ENCODE results near the gene MAP4K4. TPM values are rescaled to one million over a fixed set of nuclear protein-coding genes. Genes with fewer than 3 reads are reported as not detected.

The MAP4K4 gene
- total and polyA plus RNA-seq, 2 of the 13 experiments (the other 11 are each of a cell fraction or from before 2014, with no cell fraction given) = 105 to 264 TPM

DNA sequence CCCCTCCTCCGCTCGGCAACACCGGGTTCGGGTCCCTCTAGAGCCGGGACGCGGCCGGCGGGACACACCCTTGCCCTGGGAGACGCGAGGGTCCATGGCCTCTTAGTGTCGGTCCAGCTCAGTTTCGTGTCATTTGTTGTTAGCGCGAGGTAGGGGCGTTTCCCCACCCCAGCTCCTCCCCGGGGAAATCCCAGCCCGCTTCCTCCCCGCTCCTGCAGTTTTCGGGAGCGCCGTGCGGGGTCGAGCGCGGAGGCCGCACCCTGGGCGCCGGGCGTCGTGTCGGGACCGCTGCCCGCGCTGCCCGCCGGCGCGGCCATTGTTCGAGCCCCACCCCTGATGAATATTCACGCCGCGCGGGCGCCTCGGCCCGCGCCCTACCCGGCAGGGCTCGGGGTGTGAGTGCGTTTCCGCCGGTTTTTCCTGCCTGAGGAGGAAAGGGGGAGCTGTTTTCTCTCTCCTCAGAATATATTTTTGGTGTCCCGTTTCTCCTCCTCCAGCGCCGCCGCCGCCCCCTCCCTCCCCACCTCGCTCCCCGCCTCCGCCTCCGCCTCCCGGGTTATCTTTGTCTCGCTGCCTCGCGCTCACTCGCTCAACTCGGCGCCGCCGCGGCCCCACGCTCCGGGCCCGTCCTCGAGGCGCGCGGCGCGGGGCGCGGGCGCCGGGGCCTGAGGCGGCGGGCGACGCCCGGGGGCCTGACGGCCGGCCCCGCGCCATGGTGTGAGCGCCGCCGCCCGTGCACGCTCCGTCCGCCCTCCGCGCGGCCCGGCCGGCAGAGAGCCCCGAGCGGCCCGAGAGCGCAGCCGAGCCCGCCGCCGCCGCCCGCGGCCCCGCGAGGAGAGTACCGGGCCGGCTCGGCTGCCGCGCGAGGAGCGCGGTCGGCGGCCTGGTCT is at the start of gene MAP4K4 (continued):
- TF ChIP-seq KLF15 (CRISPR knock-in tag; IDR thresholded peaks at IDR 0.05; ENCODE audit: borderline replicate concordance) = no peak
- TF ChIP-seq, protein P1, sequence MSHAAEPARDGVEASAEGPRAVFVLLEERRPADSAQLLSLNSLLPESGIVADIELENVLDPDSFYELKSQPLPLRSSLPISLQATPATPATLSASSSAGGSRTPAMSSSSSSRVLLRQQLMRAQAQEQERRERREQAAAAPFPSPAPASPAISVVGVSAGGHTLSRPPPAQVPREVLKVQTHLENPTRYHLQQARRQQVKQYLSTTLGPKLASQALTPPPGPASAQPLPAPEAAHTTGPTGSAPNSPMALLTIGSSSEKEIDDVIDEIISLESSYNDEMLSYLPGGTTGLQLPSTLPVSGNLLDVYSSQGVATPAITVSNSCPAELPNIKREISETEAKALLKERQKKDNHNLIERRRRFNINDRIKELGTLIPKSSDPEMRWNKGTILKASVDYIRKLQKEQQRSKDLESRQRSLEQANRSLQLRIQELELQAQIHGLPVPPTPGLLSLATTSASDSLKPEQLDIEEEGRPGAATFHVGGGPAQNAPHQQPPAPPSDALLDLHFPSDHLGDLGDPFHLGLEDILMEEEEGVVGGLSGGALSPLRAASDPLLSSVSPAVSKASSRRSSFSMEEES (CRISPR knock-in tag; IDR thresholded peaks at IDR 0.05) = peak; percentile 36; the same call in 1 of the 2 replicates
- peak; percentile 57; the same call in 1 of the 2 replicates for TF ChIP-seq JDP2 (CRISPR knock-in tag; IDR thresholded peaks at IDR 0.05; ENCODE audit: borderline replicate concordance)
- TF ChIP-seq, protein P2, sequence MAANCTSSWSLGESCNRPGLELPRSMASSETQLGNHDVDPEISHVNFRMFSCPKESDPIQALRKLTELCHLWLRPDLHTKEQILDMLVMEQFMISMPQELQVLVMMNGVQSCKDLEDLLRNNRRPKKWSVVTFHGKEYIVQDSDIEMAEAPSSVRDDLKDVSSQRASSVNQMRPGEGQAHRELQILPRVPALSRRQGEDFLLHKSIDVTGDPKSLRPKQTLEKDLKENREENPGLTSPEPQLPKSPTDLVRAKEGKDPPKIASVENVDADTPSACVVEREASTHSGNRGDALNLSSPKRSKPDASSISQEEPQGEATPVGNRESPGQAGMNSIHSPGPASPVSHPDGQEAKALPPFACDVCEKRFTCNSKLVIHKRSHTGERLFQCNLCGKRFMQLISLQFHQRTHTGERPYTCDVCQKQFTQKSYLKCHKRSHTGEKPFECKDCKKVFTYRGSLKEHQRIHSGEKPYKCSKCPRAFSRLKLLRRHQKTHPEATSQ (CRISPR knock-in tag; IDR thresholded peaks at IDR 0.05; ENCODE audit: borderline replicate concordance) = 0 out of 2 replicates have a peak, but pooled peaks have one; percentile 61
- TF ChIP-seq REXO4 (CRISPR knock-in tag; IDR thresholded peaks at IDR 0.05; ENCODE audit: borderline replicate concordance) = peak; percentile 46; the same call in 1 of the 2 replicates
- TF ChIP-seq, protein P3, sequence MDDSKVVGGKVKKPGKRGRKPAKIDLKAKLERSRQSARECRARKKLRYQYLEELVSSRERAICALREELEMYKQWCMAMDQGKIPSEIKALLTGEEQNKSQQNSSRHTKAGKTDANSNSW (CRISPR knock-in tag; IDR thresholded peaks at IDR 0.05; ENCODE audit: borderline replicate concordance) = no peak
- TF ChIP-seq, protein P4, sequence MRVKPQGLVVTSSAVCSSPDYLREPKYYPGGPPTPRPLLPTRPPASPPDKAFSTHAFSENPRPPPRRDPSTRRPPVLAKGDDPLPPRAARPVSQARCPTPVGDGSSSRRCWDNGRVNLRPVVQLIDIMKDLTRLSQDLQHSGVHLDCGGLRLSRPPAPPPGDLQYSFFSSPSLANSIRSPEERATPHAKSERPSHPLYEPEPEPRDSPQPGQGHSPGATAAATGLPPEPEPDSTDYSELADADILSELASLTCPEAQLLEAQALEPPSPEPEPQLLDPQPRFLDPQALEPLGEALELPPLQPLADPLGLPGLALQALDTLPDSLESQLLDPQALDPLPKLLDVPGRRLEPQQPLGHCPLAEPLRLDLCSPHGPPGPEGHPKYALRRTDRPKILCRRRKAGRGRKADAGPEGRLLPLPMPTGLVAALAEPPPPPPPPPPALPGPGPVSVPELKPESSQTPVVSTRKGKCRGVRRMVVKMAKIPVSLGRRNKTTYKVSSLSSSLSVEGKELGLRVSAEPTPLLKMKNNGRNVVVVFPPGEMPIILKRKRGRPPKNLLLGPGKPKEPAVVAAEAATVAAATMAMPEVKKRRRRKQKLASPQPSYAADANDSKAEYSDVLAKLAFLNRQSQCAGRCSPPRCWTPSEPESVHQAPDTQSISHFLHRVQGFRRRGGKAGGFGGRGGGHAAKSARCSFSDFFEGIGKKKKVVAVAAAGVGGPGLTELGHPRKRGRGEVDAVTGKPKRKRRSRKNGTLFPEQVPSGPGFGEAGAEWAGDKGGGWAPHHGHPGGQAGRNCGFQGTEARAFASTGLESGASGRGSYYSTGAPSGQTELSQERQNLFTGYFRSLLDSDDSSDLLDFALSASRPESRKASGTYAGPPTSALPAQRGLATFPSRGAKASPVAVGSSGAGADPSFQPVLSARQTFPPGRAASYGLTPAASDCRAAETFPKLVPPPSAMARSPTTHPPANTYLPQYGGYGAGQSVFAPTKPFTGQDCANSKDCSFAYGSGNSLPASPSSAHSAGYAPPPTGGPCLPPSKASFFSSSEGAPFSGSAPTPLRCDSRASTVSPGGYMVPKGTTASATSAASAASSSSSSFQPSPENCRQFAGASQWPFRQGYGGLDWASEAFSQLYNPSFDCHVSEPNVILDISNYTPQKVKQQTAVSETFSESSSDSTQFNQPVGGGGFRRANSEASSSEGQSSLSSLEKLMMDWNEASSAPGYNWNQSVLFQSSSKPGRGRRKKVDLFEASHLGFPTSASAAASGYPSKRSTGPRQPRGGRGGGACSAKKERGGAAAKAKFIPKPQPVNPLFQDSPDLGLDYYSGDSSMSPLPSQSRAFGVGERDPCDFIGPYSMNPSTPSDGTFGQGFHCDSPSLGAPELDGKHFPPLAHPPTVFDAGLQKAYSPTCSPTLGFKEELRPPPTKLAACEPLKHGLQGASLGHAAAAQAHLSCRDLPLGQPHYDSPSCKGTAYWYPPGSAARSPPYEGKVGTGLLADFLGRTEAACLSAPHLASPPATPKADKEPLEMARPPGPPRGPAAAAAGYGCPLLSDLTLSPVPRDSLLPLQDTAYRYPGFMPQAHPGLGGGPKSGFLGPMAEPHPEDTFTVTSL (CRISPR knock-in tag; IDR thresholded peaks at IDR 0.05; ENCODE audit: borderline replicate concordance) = no peak
- no peak for TF ChIP-seq XBP1 (CRISPR knock-in tag; IDR thresholded peaks at IDR 0.05)
- 0 out of 2 replicates have a peak, but pooled peaks have one; percentile 58 for TF ChIP-seq KDM4B (CRISPR knock-in tag; IDR thresholded peaks at IDR 0.05)
- TF ChIP-seq, protein P5, sequence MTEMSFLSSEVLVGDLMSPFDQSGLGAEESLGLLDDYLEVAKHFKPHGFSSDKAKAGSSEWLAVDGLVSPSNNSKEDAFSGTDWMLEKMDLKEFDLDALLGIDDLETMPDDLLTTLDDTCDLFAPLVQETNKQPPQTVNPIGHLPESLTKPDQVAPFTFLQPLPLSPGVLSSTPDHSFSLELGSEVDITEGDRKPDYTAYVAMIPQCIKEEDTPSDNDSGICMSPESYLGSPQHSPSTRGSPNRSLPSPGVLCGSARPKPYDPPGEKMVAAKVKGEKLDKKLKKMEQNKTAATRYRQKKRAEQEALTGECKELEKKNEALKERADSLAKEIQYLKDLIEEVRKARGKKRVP (CRISPR knock-in tag; IDR thresholded peaks at IDR 0.05) = peak in 1 of 2 experiments; percentile 70; a peak in 1 of 4 replicates
- 0 out of 2 replicates have a peak, but pooled peaks have one; percentile 46 for TF ChIP-seq ZNF780A (CRISPR knock-in tag; IDR thresholded peaks at IDR 0.05)
- TF ChIP-seq TCF7L2 (IDR thresholded peaks at IDR 0.05; ENCODE audit: low read depth, low read length) = no peak
- peak; percentile 95 for TF ChIP-seq ZNF563 (CRISPR knock-in tag; IDR thresholded peaks at IDR 0.05)
- peak; percentile 68; the same call in 1 of the 2 replicates for TF ChIP-seq MEF2D (CRISPR knock-in tag; IDR thresholded peaks at IDR 0.05)
- TF ChIP-seq, protein P6, sequence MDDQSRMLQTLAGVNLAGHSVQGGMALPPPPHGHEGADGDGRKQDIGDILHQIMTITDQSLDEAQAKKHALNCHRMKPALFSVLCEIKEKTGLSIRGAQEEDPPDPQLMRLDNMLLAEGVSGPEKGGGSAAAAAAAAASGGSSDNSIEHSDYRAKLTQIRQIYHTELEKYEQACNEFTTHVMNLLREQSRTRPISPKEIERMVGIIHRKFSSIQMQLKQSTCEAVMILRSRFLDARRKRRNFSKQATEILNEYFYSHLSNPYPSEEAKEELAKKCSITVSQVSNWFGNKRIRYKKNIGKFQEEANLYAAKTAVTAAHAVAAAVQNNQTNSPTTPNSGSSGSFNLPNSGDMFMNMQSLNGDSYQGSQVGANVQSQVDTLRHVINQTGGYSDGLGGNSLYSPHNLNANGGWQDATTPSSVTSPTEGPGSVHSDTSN (CRISPR knock-in tag; IDR thresholded peaks at IDR 0.05; ENCODE audit: borderline replicate concordance) = no peak
